Right lobe of liver (tissue), 6 donors: ENCODE data around the gene EXOC3. TPM values are rescaled to one million over a fixed set of nuclear protein-coding genes. Genes with fewer than 3 reads are reported as not detected.

Source experiments
- ATAC-seq, 4 donors: fragments of 200-7000 bp; cut with Tn5 transposase; one replicate each; pipeline ENCODE4 v1.9.1; 2020; ENCODE audit warnings: mild to moderate bottlenecking in 4 of 4, moderate library complexity in 4 of 4
- DNase-seq, 3 donors: peaks; one replicate each; pipeline ENCODE4 v3.0.0-alpha.2; 2020
- H3K27ac ChIP-seq, 3 donors: fragments of 200-600 bp; one replicate each; pipeline ENCODE4 v1.8.0; 2022
- H3K27me3 ChIP-seq, 2 donors: fragments of 200-600 bp; one replicate each; pipeline ENCODE4 v1.8.0; 2022
- H3K36me3 ChIP-seq, 4 donors: fragments of 200-600 bp; sonication (generic) in 1 of 4; one replicate each; pipeline versions ENCODE4 v1.5.1 to v1.8.0; 2017 to 2022; ENCODE audit warnings: control low read depth in 1 of 4
- H3K4me1 ChIP-seq, 4 donors: fragments of 200-600 bp; sonication (generic) in 1 of 4; one replicate each; pipeline versions ENCODE4 v1.5.1 to v1.8.0; 2017 to 2022; ENCODE audit warnings: control low read depth in 1 of 4
- H3K4me3 ChIP-seq, 3 donors: fragments of 200-600 bp; one replicate each; pipeline ENCODE4 v1.8.0; 2022
- H3K9me3 ChIP-seq, 4 donors: fragments of 200-600 bp; sonication (generic) in 1 of 4; one replicate each; pipeline versions ENCODE4 v1.5.1 to v1.8.0; 2017 to 2022; ENCODE audit warnings: control low read depth in 1 of 4
- POLR2A ChIP-seq: fragments of 450-650 bp; IDR thresholded peaks from one replicate; pipeline ENCODE4 v1.6.1; 2017; ENCODE audit warnings: antibody characterized with exemption, mild to moderate bottlenecking
- WGBS: methylation state at CpG from one replicate; pipeline ENCODE4 v1.1.6; 2018; ENCODE audit warnings: low coverage, low lambda C conversion rate; ENCODE audit not compliant: insufficient coverage; ENCODE audit errors: missing lambda C conversion rate; 5-methylcytosine and 5-hydroxymethylcytosine counted together
- intact Hi-C, 2 donors: fragments of 100-400 bp; cut with DNase I; formaldehyde crosslinking; loops; one replicate each; pipeline versions ENCODE4 v1.11.2 to v1.14.1; 2022
- total RNA-seq, 6 experiments: library from RNA; depleted of rRNA in 2 of 6; stranded (reverse); fragments of >200 nt in 2 of 6; fragmentation: NEBNext Ultra II Directional in 3 of 6; extraction: Animal tissue kit (Norgen Biotek cat#: 25700) in 3 of 6; gene quantifications; one replicate each; pipeline versions ENCODE4 v1.1.0 to v1.2.4, GENCODE V29; 2016 to 2023
- TF ChIP-seq, protein P1 (sequence below), 4 donors: fragments of 200-600 bp in 3 of 4; fragments of 450-650 bp in 1 of 4; IDR thresholded peaks; one replicate each; pipeline versions ENCODE4 v1.5.1 to v1.8.0; 2016 to 2022; ENCODE audit warnings: antibody characterized with exemption in 4 of 4, mild to moderate bottlenecking in 2 of 4
- donor health status: DM: no; HTN: yes; CAD: no.
- donor health status: DM: no; HTN: no; CAD: no.
- donor health status: DM: no; HTN: no; CAD: no.
- donor health status: DM: no; HTN: yes; CAD: no.
- donor health status: DM: no; HTN: yes; CAD: no.

EXOC3 gene
- total RNA-seq, 6 experiments from 2014 or later = 14.6 to 24.3 (median 20.0) TPM

DNA sequence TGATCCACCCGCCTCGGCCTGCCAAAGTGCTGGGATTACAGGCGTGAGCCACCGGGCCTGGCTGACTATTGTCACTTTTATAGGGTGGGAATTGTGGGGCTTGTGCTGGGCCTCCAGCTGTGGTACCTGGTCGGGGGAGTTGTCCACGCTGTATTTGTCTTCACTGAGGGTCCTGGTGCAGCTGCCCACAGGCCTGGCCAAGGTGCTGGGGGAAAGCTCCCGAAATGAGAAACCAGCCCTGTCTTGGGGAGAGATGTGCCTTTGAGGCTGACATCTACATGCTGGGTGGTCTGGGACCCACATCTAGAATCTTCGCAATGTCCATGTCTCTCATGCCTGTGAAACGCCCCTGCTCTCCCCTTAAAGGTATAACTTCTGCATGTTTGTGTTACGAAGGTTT is 2.6 kb downstream of the EXOC3 start:
- peaks cover 0 to 14% (median 6%) of the 10 kb centered on the region in 4 donors for H3K4me1 ChIP-seq
- WGBS = 50% methylated on average over 1 of the region's 10 CpGs
- ATAC-seq (no peak), DNase-seq (peak in 1 of 3 donors; percentile 27)
- H3K27me3 ChIP-seq = no peaks in the 10 kb centered on the region
- H3K36me3 ChIP-seq = peaks cover 3 to 30% (median 12%) of the 10 kb centered on the region in 4 donors
- H3K4me3 ChIP-seq = no peak overlapping the region
- TF ChIP-seq, protein P1, sequence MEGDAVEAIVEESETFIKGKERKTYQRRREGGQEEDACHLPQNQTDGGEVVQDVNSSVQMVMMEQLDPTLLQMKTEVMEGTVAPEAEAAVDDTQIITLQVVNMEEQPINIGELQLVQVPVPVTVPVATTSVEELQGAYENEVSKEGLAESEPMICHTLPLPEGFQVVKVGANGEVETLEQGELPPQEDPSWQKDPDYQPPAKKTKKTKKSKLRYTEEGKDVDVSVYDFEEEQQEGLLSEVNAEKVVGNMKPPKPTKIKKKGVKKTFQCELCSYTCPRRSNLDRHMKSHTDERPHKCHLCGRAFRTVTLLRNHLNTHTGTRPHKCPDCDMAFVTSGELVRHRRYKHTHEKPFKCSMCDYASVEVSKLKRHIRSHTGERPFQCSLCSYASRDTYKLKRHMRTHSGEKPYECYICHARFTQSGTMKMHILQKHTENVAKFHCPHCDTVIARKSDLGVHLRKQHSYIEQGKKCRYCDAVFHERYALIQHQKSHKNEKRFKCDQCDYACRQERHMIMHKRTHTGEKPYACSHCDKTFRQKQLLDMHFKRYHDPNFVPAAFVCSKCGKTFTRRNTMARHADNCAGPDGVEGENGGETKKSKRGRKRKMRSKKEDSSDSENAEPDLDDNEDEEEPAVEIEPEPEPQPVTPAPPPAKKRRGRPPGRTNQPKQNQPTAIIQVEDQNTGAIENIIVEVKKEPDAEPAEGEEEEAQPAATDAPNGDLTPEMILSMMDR (IDR thresholded peaks at IDR 0.05) = no peak
- no peak for TF ChIP-seq POLR2A
- H3K9me3 ChIP-seq = no peaks in the 10 kb centered on the region
- no peak overlapping the region for H3K27ac ChIP-seq
- intact Hi-C loops = no loop called here

DNA sequence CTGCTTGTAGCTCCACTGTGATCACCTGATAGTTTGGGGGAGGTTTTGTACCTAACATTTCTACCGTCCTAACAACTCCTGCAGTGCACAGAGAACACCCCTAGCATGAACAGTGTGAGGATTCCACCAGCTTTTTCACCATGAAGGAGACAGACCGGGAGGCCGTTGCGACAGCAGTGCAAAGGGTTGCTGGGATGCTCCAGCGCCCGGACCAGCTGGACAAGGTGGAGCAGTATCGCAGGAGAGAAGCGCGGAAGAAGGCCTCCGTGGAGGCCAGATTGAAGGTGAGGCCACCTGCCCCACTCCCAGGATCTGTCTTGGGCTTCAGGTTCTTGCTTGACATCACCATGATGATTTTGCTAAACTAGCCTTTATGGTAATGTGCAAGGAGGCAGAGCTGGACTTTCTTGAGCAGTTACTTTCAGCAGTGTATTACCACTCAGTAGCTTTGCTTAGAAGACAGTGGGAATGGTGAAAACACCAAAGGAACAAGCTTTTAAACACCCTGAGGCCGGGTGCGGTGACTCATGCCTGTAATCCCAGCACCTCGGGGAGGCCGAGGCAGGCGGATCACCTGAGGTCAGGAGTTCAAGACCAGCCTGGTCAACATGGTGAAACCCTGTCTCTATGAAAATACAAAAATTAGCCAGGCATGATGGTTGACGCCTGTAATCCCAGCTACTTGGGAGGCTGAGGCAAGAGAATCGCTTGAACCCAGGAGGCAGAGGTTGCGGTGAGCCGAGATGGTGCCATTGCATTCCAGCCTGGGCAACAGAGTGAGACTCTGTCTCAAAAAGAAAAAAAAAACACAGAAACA is 3.3 kb downstream of the EXOC3 start:
- Histone ChIP-seq H3K4me3 (no peak overlapping the region), H3K27me3 (no peaks in the 10 kb centered on the region), H3K27ac (no peak overlapping the region), H3K4me1 (peaks cover 0 to 14% (median 6%) of the 10 kb centered on the region in 4 donors), H3K9me3 (no peaks in the 10 kb centered on the region), H3K36me3 (peaks cover 3 to 36% (median 12%) of the 10 kb centered on the region in 4 donors)
- WGBS = 81% methylated on average over 12 of the region's 19 CpGs
- ATAC-seq (no peak), DNase-seq (peak in 1 of 3 donors; percentile 33)
- intact Hi-C loops = no loop called here
- no peak for TF ChIP-seq POLR2A
- TF ChIP-seq, protein P1 (IDR thresholded peaks at IDR 0.05) = no peak

DNA sequence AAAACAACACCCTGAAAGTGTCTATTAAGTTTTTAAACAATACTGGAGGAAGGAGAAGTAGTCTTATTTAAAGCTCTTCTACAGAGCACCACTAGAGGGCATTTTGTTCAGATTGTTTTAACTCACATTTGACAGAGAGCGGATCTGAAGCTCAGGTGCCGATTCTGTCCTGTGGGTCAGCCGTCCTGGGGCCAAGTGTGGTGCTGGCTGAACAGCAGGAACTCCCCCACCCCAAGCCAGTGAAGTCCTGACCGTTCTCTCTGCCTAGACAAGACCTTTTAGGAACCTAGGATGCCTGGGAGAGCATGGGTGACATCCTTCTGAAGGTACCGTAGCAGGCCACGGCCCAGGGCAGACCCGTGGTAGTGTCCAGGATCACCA is 3.9 kb downstream of the EXOC3 start:
- Histone ChIP-seq H3K27ac (no peak overlapping the region), H3K9me3 (no peaks in the 10 kb centered on the region), H3K4me3 (no peak overlapping the region), H3K36me3 (peaks cover 3 to 36% (median 12%) of the 10 kb centered on the region in 4 donors), H3K27me3 (no peaks in the 10 kb centered on the region), H3K4me1 (peaks cover 0 to 13% (median 6%) of the 10 kb centered on the region in 4 donors)
- no peak for TF ChIP-seq POLR2A
- TF ChIP-seq, protein P1 (IDR thresholded peaks at IDR 0.05) = peak; percentile 38 to 61 (median 54)
- 14% methylated on average over 3 of the region's 7 CpGs for WGBS
- DNase-seq (peak in 1 of 3 donors; percentile 35), ATAC-seq (peak; percentile 19 to 45 (median 42))
- intact Hi-C loops = no loop called here

DNA sequence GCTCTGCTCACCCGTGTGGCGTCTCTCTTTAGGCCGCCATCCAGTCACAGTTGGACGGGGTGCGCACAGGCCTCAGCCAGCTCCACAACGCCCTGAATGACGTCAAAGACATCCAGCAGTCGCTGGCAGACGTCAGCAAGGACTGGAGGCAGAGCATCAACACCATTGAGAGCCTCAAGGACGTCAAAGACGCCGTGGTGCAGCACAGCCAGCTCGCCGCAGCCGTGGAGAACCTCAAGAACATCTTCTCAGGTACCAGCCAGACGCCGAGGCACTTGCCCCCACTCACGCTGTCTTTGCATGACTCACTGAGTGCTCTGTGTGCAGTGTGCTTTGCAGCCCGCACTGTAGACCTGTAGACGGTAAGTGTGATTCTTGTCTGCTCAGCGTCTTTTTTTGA is 4.5 kb downstream of the EXOC3 start:
- ATAC-seq = no peak
- peaks cover 3 to 36% (median 12%) of the 10 kb centered on the region in 4 donors for H3K36me3 ChIP-seq
- H3K27me3 ChIP-seq = no peaks in the 10 kb centered on the region
- peaks cover 0 to 7% (median 3%) of the 10 kb centered on the region in 4 donors for H3K4me1 ChIP-seq
- no peaks in the 10 kb centered on the region for H3K9me3 ChIP-seq
- DNase-seq = peak in 1 of 3 donors; percentile 36
- TF ChIP-seq POLR2A = no peak
- TF ChIP-seq, protein P1 (IDR thresholded peaks at IDR 0.05) = no peak
- WGBS = 87% methylated on average over 3 of the region's 21 CpGs
- no peak overlapping the region for H3K4me3 ChIP-seq
- intact Hi-C loops = no loop called here
- H3K27ac ChIP-seq = no peak overlapping the region
